Measurements from ENCODE around the gene ZMYND10.

The ZMYND10 gene

GRCh38 chr3:50371133-50371685 is 25.7 kb upstream of the ZMYND10 start:
- DNase-seq (ENCODE audit: low read depth in 2 of 2), result no peak

- DNase-seq (ENCODE audit: low read depth in 2 of 2), result peak in 1 of 2 experiments; percentile 23
Observed at GRCh38 chr3:50370594-50370993, 25.1 kb upstream of the ZMYND10 start.

- no peak for DNase-seq (ENCODE audit: low read depth in 2 of 2)
Observed at GRCh38 chr3:50369012-50369670, 23.6 kb upstream of the ZMYND10 start.

- no peak for DNase-seq (ENCODE audit: low read depth in 2 of 2)
Observed at GRCh38 chr3:50365842-50366220, 20.3 kb upstream of the ZMYND10 start.

GRCh38 chr3:50365080-50365841 is 19.7 kb upstream of the ZMYND10 start:
- DNase-seq (ENCODE audit: low read depth in 2 of 2), result no peak

GRCh38 chr3:50364573-50365079 is 19.1 kb upstream of the ZMYND10 start:
- DNase-seq (ENCODE audit: low read depth in 2 of 2), result no peak

GRCh38 chr3:50359760-50360110 is 14.2 kb upstream of the ZMYND10 start:
- DNase-seq (ENCODE audit: low read depth in 2 of 2), result no peak

- DNase-seq (ENCODE audit: low read depth in 2 of 2), result peak; percentile 95
Observed at GRCh38 chr3:50358911-50359759, 13.6 kb upstream of the ZMYND10 start, which contains the start of gene TMEM115. TMEM115 (minus strand) TSS chr3:50359521; CDS start chr3:50359063, 458 bp downstream.

GRCh38 chr3:50358355-50358910 is 12.9 kb upstream of the ZMYND10 start:
- DNase-seq (ENCODE audit: low read depth in 2 of 2), result no peak

- DNase-seq (ENCODE audit: low read depth in 2 of 2), result no peak
Observed at GRCh38 chr3:50357481-50357880, 11.9 kb upstream of the ZMYND10 start.

GRCh38 chr3:50356553-50356952 is 11.0 kb upstream of the ZMYND10 start:
- DNase-seq (ENCODE audit: low read depth in 2 of 2), result no peak

- DNase-seq (ENCODE audit: low read depth in 2 of 2), result no peak
Observed at GRCh38 chr3:50355829-50356552, 10.5 kb upstream of the ZMYND10 start.

GRCh38 chr3:50354850-50355249 is 9.3 kb upstream of the ZMYND10 start:
- DNase-seq (ENCODE audit: low read depth in 2 of 2), result no peak

- no peak for DNase-seq (ENCODE audit: low read depth in 2 of 2)
Observed at GRCh38 chr3:50354186-50354764, 8.7 kb upstream of the ZMYND10 start.

GRCh38 chr3:50353245-50354004 is 7.9 kb upstream of the ZMYND10 start:
- no peak for DNase-seq (ENCODE audit: low read depth in 2 of 2)

- DNase-seq (ENCODE audit: low read depth in 2 of 2), result no peak
Observed at GRCh38 chr3:50352781-50353180, 7.2 kb upstream of the ZMYND10 start.

GRCh38 chr3:50351323-50351697 is 5.8 kb upstream of the ZMYND10 start:
- no peak for DNase-seq (ENCODE audit: low read depth in 2 of 2)

- DNase-seq (ENCODE audit: low read depth in 2 of 2), result peak; percentile 62 to 73
Observed at GRCh38 chr3:50350527-50351322, 5.2 kb upstream of the ZMYND10 start, which contains the start of the genes CYB561D2 and NPRL2. CYB561D2 (plus strand) TSS chr3:50350862; CDS start chr3:50351434, 572 bp downstream. NPRL2 (minus strand) TSS chr3:50350775; CDS start chr3:50350652, 123 bp downstream.

GRCh38 chr3:50350213-50350526 is 4.6 kb upstream of the ZMYND10 start:
- DNase-seq (ENCODE audit: low read depth in 2 of 2), result no peak

Data from fibroblast of skin of left biceps (primary cell).